ENCODE data around the gene FRMD7.
"Not testable (repeated sequence)": the region's sequence is repeated elsewhere in the genome, so short reads cannot be mapped to it uniquely, and the experiment has no call there.

The FRMD7 gene

GRCh38 chrX:132101206-132101605 is 26.6 kb downstream of the FRMD7 start:
- ChIA-PET POLR2A (no interaction called here), CTCF (interaction anchor here (0.6 to 3.3 kb wide), 2 partner anchors 9 to 514 kb away, joined by 3 to 20 read pairs; no protein-coding TSS in a partner anchor)
- no peaks in the 10 kb centered on the region for H3K4me1 ChIP-seq (ENCODE audit: control insufficient read depth, insufficient read depth, low read length)
- no peaks in the 10 kb centered on the region for H3K9me3 ChIP-seq (ENCODE audit: control insufficient read depth, insufficient read depth, low read depth, low read length)
- no peak overlapping the region for H3K4me3 ChIP-seq (ENCODE audit: low read depth, low read length)
- TF ChIP-seq TRIM28 (IDR thresholded peaks at IDR 0.05; ENCODE audit: borderline replicate concordance, low read length) (no peak), KLF8 (tag by site-specific recombination; IDR thresholded peaks at IDR 0.05) (no peak), PRDM2 (tag by site-specific recombination; IDR thresholded peaks at IDR 0.05; ENCODE audit: borderline replicate concordance) (no peak), ZNF114 (tag by site-specific recombination; IDR thresholded peaks at IDR 0.05) (no peak), ZNF394 (tag by site-specific recombination; IDR thresholded peaks at IDR 0.05; ENCODE audit: borderline replicate concordance) (no peak), ZNF404 (tag by site-specific recombination; IDR thresholded peaks at IDR 0.05) (no peak), ZNF341 (tag by site-specific recombination; IDR thresholded peaks at IDR 0.05; ENCODE audit: low read depth) (no peak), ZNF785 (tag by site-specific recombination; IDR thresholded peaks at IDR 0.05) (no peak), MEIS1 (CRISPR knock-in tag; IDR thresholded peaks at IDR 0.05; ENCODE audit: borderline replicate concordance) (no peak), ZNF670 (tag by site-specific recombination; IDR thresholded peaks at IDR 0.05; ENCODE audit: low read depth) (no peak), PRDM10 (tag by site-specific recombination; IDR thresholded peaks at IDR 0.05) (no peak)
- no peak overlapping the region for H3K27ac ChIP-seq (ENCODE audit: extremely low read depth, low read depth, low read length)
- no peaks in the 10 kb centered on the region for H3K36me3 ChIP-seq (ENCODE audit: control insufficient read depth in 2 of 2, insufficient read depth in 1 of 2, low read length in 2 of 2)

GRCh38 chrX:132098704-132099103 is 29.1 kb downstream of the FRMD7 start:
- H3K4me1 ChIP-seq (ENCODE audit: control insufficient read depth, insufficient read depth, low read length); H3K36me3 ChIP-seq (ENCODE audit: control insufficient read depth in 2 of 2, insufficient read depth in 1 of 2, low read length in 2 of 2); H3K4me3 ChIP-seq (ENCODE audit: low read depth, low read length); H3K9me3 ChIP-seq (ENCODE audit: control insufficient read depth, insufficient read depth, low read depth, low read length); POLR2A ChIA-PET; H3K27ac ChIP-seq (ENCODE audit: extremely low read depth, low read depth, low read length): not testable (repeated sequence)
- CTCF ChIA-PET, result interaction anchor here (0.7 kb wide), 1 partner anchor 36 kb away, joined by 4 read pairs; no protein-coding TSS in a partner anchor

GRCh38 chrX:132094164-132094563 is 33.7 kb downstream of the FRMD7 start:
- H3K9me3 ChIP-seq (ENCODE audit: control insufficient read depth, insufficient read depth, low read depth, low read length), result no peaks in the 10 kb centered on the region
- no peaks in the 10 kb centered on the region for H3K36me3 ChIP-seq (ENCODE audit: control insufficient read depth in 2 of 2, insufficient read depth in 1 of 2, low read length in 2 of 2)
- CTCF ChIA-PET, result interaction anchor here (0.7 to 4.9 kb wide), 2 partner anchors 16 to 120 kb away, joined by 4 to 35 read pairs; no protein-coding TSS in a partner anchor
- POLR2A ChIA-PET, result no interaction called here
- no peaks in the 10 kb centered on the region for H3K4me1 ChIP-seq (ENCODE audit: control insufficient read depth, insufficient read depth, low read length)
- no peak overlapping the region for H3K27ac ChIP-seq (ENCODE audit: extremely low read depth, low read depth, low read length)
- no peak overlapping the region for H3K4me3 ChIP-seq (ENCODE audit: low read depth, low read length)
- TF ChIP-seq PBX3 (CRISPR knock-in tag; IDR thresholded peaks at IDR 0.05) (no peak), MEIS1 (CRISPR knock-in tag; IDR thresholded peaks at IDR 0.05; ENCODE audit: borderline replicate concordance) (no peak), ZBTB44 (tag by site-specific recombination; IDR thresholded peaks at IDR 0.05) (no peak), PRDM6 (tag by site-specific recombination; IDR thresholded peaks at IDR 0.05) (no peak), KLF7 (tag by site-specific recombination; IDR thresholded peaks at IDR 0.05; ENCODE audit: borderline replicate concordance) (no peak), TRIM28 (IDR thresholded peaks at IDR 0.05; ENCODE audit: borderline replicate concordance, low read length) (no peak)
